Stimulated activated CD4-positive, alpha-beta T cell treated with anti-CD3 and anti-CD28 coated beads, Interleukin-4, amount 100 ng/mL, for 24 hours (primary cell): ENCODE measurements around the gene TRIM40.

Experiments
- DNase-seq: peaks from one replicate; pipeline ENCODE4 v3.0.0-alpha.2; 2020

Gene TRIM40, protein sequence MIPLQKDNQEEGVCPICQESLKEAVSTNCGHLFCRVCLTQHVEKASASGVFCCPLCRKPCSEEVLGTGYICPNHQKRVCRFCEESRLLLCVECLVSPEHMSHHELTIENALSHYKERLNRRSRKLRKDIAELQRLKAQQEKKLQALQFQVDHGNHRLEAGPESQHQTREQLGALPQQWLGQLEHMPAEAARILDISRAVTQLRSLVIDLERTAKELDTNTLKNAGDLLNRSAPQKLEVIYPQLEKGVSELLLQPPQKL

DNA sequence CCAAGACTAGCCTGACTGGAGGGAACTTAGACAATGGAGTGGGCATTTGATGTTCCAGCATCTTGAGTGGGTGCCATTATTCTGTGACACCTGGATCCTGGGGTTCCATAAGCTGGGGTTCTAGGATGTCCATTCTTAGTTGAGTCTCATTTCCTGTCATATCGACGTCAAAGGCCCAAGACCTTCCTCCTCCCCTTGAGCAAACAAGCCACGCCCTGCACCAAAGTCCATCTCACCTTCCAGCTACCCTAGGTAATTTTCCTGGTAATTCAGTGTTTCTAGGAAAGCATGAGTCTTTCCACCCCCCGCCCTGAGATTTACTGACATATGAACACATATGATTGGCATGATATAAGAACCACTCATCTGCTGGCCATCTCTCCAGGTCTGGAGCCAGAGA is at the start of gene TRIM40:
TRIM40 (plus strand) TSS at position 384 of the 400 bp plus-strand sequence. CDS start 897 bp downstream, outside the sequence.
- DNase-seq: no peak

DNA sequence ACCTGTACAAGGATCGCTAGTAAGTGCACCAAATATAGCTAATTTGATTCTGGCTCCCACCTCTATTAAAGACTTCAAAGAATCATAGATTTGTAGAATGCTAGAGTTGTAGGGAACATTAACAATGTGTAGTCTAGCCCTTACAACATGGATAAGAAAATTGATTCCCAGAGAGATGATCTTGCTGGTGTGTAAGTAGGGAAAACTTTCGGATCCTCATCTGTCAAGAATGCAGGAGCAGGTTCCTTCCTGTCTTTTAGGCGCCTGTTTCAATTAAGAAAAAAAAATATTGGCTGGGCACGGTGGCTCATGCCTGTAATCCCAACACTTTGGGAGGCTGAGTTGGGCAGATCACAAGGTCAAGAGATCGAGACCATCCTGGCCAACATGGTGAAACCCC is 48.1 kb upstream of the TRIM40 start:
- no peak for DNase-seq

DNA sequence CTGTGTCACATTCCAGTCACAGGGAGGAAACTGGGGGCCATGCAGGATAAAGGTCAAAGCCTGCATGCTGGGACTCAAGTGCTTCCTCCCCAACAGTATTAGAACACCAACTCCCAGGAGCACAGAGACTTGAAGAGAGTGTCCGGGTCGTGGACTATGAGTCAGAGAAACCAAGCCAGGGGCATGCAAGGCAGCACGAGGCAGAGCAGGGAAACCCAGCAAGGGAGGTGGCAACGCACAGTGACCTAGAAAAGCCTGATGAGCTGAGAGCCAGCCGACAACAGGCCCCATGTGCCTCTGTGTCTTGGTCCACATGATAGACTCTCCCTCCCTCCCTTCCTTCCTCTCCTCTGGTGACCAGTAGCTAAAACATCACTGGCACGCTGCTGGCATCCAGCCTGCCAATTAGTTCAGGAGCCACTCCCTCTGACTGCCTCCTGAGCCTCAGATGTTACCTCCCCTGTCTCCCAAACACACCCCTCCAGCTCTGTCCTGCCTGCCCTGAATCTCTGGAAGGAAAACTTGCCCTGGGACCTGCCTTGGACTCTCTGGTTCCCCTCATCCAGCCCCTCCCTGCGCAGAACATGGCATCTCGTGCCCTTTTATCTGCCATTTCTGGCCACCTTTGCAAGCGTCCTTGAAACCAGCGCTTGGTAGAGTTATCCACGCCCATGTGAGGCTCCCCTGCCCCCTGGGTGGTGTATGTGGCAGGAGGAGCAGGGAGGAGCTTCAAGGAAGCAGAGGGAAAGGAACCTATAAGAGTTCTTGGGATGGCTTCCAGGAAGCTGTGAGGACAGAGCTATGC is 44.2 kb upstream of the TRIM40 start:
- DNase-seq: no peak

DNA sequence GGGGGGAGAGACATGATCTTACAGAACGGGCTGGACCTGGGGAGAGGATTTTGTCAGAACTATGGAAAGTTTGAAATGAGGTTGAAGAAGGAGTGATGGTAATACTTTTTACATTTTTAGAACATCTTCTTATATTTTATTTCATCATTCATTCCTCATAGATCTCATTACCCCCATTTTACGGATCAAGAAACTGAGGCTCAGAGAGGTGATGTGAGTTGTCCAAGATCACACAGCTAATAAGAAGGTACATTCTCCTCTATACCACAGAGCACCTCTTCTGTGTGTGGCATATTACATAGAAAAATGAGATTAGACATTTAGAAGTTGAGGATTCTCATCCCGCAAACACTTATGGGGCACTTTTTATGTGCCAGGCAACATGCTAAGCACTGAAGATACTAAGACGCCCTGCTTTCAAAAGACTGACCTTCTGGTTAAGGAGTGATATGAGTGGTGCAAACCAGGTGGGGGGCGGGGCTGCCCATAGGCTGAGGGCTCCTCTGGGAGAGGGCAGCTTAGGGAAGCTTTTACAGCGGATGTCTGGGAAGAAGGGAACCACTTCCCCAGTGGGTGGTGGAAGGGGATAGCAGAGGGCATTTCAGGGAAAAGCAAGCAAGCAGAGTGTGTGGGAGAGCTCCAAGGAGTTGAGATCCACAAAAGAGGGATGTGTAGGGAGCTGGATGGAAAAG is 42.9 kb upstream of the TRIM40 start:
- no peak for DNase-seq

DNA sequence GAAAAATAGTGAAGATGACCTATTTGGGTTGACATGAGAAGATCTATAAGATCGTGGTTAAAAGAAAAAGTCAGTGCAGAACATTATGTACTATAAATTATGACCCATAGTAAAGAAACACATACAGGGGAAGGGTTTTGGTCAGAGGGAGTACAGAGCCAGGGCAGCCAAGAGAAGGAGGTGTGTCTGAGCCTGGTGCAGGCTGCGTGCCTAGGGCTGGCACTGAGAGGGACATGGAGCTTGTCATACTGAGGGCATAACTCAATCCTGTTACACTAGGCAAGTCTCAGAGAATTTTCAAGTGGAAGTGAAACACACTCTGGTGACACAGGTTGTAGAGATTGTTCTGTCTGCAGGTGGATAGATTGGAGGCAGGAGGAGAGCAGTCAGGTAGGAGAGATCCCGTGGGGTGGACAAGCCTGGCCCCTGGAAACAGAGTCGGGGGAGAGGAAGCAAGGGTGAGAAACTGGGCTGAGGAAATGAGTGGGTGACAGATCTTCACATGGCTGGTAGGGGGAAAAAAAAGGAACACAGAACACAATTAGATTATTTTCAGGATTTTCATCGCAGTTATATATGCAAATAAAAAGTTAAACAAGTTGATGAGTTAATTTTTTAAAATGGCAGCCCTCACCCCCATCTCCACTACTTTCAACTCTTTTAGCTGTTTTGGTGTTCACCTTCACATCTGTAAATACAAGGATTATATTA is 41.8 kb upstream of the TRIM40 start:
- DNase-seq: no peak

DNA sequence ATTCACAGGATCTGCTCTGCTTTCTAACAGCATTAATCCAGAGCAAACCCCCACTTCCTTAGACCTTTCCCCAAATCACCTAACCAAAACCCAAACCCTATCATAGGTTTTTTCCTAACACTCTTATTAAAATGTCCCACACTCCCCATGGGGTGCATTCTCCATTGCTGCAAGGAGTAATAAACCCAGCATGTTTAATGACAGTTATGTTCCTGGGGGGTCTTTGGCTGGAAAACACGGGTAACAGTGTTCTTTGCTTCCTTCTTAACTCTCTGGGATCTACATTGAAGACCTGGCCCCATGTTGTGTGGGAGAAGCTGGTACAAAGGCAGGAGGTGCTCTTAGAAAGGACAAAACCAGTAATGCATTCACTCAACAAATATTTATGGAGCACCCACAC is 39.1 kb upstream of the TRIM40 start:
- DNase-seq: no peak

DNA sequence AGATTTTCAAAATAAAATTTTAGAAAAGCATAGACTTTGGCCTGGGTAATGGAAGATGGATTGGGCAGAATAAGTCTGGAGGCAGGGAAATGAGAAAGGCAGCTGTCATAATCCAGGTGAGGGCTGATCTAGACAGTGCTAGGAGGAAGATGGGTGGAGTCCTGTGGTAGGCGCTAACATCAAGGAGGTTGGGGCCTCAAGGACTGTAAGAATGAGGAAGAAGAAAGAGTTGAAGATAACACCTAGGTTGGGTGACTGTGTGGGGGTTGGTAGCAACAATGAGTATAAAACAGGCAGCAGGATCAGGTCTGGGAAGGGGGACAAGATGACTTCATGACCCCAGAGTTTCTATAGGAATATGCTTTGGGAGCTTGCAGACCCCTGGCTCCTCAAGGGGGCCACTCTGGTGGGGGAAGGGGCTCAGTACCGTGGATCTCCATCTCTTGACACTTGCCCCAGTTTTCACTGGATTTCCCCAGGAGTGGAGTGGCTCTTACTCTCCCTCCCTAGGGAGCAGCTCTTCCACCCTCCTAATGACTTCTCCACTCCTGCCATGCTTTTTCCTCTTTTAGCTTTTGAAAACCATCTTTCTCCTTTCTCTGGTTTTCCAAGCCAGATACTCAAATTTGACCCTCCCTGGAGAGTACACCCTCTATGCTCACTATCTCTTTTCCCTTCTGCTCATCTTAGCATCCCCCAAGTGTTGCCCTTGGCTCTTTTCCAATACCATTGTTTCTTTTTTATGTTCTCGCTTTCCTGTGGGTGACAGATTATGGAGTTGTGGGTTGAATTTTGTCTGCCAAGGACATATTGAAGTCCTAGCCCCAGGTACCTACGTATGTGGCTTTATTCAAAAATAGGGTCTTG is 37.8 kb upstream of the TRIM40 start:
- no peak for DNase-seq

DNA sequence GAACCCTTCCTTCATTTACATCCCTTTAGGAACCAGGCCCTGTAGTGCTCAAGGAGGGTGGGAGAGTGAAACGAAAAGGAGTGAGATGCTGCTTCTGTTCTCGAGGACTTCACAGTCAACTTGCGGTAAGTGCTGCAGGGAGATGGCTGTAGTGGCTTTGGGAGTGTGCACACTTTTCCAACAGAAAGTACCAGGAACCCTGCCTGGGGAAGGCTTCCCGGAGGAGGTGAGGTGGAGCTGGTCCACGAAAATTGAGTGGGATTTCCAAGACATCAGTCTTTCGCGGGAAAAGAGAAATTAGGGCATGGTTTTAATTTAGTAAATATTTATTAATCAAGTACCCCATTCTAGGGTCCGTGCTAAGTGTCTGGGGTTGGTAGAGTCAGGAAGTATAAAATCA is 35.8 kb upstream of the TRIM40 start:
- DNase-seq: no peak

DNA sequence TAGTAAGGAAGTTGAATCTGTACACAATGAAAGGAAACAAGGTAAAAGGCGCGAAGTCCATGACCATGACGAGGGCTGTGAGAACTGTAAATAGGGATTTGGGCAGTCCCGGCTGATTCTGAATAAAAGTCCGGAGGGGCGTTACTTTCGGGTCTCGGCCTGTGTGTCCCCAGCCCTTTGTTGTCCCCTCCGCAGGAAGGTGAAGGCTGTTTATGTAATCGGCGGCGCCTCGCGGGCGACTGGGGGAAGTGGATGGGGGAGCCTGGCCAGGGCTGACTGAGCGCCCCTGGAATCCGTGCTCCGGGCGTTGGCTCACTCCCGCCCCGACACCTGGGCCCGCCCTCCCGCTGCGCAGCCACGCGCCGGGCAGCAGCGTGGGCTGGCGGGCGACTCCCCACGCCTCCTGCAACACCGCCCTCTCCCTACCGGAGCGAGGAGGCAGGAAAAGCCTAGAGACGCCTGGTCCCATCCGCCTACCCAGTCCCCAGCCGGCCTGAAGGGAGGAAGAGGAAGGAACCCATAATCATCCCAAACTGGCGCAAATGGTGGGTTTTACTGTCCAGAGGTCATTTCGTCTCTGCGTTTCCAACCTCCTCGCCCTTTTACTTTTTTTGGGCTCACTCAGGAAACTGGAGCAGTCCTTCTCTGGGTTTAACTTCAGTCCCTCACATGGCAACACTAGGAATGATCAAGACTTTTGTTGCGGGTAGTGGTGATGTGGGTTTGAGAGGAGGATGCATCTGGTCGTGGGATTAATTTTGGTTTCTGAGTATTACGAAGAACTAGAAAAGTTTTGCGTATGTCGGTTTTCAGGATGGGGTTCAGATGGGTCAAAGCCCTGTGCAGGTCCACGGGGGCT is 35.1 kb upstream of the TRIM40 start:
- peak; percentile 11 for DNase-seq

DNA sequence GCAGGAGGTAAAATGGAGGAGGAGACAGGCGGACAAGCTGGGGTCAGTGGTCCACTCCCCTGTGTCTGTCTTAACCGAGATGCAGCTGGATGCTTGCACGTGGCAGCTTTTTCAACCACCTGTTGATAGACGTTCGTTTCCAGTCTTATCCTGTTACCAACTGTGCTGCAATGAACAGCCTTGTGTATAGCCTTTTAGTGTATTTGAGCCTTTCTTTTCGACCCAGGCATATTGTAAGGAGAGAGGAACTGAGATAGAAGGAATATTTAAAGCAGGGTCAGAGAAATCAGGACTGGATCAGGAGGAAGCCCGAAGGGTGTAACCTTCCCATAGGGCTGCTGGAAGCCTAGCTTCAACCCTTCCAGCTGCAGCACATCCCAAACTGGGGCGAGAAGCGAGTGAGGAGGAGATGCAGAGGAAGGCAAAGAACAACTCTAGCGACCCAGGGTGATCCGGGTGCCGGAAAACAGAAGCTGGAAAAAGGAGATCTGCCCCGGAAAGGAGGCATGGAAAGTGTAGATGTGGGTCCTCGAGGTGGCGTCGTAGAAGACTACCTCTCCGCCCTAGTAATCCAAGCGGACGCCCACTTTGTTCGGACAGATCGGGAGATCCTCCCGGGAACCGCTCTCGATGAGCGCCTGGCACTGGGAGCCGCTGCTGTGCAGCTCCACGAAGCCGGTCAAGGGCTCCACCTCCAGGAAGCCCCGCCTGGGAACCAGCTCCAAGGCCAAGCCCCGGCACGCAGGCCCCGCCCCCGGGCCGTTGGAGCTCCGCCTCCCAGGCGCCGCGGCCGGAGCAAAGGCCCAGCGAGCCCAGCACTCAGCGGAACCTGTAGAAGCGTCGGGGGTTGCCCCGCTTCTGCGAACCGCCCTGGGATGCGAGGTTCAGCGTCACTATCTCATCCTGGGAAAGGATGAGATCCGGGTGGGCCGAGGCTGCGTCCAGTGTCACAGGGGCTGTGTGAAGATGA is 34.2 kb upstream of the TRIM40 start:
- DNase-seq: peak; percentile 75

DNA sequence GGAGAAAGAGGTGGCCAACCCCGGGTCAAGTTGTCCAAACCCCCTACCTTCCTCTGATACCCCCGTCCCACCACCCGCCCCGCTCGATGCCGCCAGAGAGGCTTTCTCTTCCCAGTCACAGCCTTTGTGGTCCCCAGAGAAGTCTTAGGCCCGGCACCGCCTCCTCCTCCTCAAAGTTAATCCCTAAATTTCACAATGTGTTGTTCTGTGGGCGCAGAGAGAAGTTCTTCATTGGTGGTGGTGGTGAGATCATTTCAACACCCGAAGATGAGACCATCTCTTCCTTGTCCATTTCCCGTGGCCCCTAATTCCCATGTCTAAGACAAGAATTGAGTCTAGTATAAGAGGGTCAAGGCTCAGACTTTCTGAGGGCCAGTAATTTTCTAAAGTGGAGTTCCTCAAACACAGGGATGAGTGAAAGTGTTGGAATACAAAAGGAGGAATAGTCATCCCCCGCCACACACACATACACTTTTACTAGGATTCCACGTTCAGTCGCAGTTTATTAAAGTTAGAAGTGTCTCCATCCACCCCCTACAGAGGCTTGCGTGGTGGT is 33.4 kb upstream of the TRIM40 start:
- peak; percentile 4 for DNase-seq

DNA sequence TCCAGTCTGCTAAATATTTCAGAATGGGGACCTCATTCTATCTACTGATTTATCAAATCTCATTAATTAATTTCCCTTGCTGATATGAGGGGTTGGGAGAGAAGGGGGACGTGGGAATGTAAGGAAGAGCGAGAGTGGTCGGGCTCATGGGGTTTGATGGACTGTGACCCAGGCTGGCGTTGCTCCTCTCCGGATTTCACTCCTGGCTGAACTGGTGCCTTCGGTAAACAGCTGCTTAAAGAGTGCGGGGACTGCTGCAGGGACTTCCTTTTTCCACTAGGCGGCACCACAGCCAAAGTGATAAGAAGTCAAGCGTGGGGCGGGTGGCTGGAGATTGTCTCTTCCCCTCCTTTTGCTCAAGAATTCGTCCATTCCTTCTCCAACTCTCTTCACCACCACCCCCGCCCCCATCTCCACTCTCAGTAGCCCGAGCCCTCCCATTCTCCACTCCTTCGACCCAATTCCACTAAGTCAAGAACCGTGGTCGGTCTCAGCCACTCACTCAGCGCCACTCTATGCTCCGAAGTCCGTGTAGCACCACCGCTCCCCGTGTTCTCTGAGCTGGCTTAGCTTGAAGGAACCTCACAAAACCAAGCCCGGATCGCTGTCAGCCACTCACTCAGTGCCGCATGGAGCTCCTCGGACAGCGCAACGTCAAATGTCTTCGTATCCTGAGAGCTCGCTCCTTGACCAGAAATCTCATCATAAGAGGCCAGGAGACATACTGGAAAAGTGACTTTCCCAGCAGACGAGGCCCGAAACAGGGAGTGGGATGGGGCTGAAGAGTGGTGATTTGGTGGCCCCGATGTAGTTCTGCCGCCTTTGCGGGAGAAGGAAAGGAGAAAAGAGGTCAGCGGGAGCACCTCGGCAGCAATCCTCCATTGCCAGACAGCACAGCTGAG is 32.7 kb upstream of the TRIM40 start:
- peak; percentile 87 for DNase-seq

DNA sequence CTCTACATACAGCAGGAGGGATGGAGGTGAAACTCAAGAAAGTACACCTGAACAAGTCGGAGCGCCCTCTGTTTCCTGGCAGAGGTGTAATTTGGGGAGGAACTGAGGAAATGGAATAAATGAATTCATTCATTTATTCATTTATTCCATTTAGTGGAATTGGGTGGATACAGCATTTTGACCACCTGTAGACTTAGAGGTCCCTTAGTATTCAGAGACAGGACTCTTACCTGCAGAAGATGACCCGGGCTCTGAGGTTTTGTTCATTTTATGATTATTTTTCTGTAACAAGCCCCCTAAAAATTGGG is 32.1 kb upstream of the TRIM40 start:
- DNase-seq: no peak

DNA sequence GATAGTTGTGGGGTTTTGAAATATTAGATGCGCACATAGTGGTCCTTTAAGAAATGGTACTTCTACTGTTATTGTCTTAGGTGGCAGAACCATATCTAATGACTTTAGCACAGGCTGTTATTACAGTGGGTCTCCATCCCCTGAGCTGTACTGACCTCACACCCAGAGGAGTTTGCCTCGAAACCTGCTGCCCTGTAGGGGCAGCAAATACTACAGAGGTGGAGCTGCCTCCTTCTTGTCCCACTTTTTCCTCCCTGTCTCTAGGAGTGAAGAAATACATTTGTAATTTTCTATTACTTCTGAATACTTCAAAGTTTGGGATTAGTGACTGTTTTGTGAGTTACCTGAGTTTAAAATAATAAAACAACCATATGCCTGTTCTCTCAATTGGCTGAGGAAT is 31.3 kb upstream of the TRIM40 start:
- no peak for DNase-seq

DNA sequence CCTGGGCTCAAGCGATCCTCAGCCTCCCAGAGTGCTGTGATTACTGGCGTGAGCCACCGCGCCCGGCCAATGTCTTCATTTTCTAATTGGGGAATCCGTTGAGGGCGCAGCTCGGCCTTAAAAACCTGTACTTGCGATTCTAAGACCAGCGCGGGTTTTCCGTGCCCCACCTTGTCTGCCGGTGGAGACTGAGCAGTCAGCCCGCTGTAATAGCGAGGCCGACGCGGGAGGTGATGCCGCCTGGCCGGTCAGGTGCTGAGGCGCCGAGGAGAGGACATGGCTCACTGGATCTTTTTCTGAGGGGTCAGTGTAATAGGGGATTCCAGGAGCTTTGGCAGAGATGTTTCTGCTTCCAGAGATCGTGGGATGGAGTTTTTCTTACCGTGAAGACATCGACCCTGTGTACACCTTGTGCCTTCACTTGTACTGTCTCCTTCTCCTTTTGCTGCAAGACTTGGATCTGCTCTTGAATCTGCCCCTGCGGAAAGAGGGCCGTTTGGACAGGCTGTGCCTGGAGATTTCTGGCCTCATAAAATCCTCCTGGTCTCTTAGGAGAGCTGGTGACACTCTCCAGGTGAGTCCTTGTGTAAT is 24.6 kb upstream of the TRIM40 start:
- DNase-seq: no peak

DNA sequence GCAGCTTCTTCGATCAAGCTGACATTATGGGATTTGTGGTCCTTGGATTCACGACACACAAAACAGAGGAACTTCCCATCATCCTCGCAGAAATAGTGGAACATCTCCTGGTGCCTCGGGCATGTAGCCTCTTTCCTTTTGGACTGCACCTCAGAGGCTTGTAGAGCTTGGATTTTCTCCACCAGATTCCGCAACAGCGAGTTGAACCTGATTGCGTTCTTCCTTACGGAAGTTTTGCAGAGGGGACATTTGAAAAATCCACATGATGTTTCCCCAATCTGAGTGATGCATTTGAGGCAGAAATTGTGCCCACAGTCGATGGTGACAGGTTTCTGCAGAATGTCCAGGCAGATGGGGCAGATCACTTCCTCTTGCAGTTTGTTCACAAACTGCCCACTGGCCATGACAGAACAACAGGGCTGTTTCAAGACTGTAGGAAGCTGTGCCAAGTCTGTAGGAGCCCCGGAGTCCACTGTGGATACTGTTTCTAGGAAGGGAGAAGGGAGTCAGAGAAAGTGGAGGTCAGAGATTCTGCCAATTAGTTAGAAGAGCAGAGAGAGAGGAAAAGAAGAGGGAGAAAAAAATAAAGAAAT is 23.4 kb upstream of the TRIM40 start:
- DNase-seq: no peak

DNA sequence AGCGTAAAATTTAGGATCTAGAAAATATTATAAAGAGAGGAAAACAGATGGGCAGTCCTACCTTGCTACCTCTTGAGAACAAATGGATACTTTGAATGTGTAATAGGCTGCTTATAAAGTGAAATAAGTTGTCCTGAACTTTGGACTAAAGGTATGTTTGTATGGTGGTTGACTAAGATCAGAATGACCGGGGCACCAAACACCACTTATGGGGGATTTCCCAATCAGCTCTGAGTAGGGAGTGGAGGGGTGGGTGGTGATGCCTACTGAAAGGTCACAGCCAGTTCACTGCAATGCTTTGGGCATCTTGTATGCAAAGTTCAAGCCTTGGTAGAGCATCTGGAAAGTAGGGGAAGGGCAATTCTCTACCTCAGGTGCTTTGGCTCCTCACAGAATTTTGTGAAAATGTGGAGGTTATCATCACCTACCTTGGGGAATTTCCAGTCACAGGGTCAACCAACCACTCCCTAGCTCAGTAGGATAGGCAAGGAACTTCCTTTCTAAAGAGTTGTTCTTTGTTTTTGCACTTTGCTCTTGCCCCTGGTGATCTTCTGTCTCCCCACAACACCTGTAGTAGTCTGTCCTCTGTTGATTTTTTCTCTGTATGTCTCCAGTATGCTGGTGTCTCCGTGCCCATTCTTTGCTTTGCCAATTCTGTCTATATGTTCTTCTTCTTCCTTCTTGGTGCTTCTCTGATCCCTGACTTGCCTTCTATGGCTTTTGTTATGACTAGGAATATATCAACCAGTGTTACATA is 22.8 kb upstream of the TRIM40 start, which contains the start of gene TRIM31:
TRIM31 (minus strand) TSS at position 88 of the 757 bp plus-strand sequence. CDS start 285 bp downstream, outside the sequence.
- DNase-seq: no peak
